ENCODE data around the gene ATP11B.

- TF ChIP-seq RCOR1 (IDR thresholded peaks at IDR 0.05; ENCODE audit: low read depth, low read length) (no peak), MYC (IDR thresholded peaks at IDR 0.05; ENCODE audit: borderline replicate concordance, low read length) (no peak), JUN (IDR thresholded peaks at IDR 0.05) (no peak), MAX (IDR thresholded peaks at IDR 0.05) (no peak), BCL3 (IDR thresholded peaks at IDR 0.05) (no peak), CTCF (IDR thresholded peaks at IDR 0.05) (no peak), POLR2A (IDR thresholded peaks at IDR 0.05; ENCODE audit: low read length) (no peak)
- TF ChIP-seq, protein P1, sequence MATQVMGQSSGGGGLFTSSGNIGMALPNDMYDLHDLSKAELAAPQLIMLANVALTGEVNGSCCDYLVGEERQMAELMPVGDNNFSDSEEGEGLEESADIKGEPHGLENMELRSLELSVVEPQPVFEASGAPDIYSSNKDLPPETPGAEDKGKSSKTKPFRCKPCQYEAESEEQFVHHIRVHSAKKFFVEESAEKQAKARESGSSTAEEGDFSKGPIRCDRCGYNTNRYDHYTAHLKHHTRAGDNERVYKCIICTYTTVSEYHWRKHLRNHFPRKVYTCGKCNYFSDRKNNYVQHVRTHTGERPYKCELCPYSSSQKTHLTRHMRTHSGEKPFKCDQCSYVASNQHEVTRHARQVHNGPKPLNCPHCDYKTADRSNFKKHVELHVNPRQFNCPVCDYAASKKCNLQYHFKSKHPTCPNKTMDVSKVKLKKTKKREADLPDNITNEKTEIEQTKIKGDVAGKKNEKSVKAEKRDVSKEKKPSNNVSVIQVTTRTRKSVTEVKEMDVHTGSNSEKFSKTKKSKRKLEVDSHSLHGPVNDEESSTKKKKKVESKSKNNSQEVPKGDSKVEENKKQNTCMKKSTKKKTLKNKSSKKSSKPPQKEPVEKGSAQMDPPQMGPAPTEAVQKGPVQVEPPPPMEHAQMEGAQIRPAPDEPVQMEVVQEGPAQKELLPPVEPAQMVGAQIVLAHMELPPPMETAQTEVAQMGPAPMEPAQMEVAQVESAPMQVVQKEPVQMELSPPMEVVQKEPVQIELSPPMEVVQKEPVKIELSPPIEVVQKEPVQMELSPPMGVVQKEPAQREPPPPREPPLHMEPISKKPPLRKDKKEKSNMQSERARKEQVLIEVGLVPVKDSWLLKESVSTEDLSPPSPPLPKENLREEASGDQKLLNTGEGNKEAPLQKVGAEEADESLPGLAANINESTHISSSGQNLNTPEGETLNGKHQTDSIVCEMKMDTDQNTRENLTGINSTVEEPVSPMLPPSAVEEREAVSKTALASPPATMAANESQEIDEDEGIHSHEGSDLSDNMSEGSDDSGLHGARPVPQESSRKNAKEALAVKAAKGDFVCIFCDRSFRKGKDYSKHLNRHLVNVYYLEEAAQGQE (IDR thresholded peaks at IDR 0.05), result no peak
Observed at GRCh38 chr3:182760576-182761164, 32.6 kb upstream of the ATP11B start.

Data from A549 (cell line).